SU-DHL-6 (cell line): ENCODE data around the gene ACER1.

Experiments used
- H2AFZ ChIP-seq: fragments of 200-600 bp; sonication (generic); 2 replicates; pipeline ENCODE4 v1.6.1; 2014; ENCODE audit warnings: low read depth, mild to moderate bottlenecking, moderate library complexity, mixed read lengths, antibody characterized with exemption, low read length; ENCODE audit not compliant: severe bottlenecking
- H3F3A ChIP-seq: fragments of 200-600 bp; shearing (Covaris generic); 2 replicates; pipeline ENCODE4 v1.6.0; 2016; ENCODE audit warnings: antibody characterized with exemption, mild to moderate bottlenecking; ENCODE audit not compliant: insufficient read depth
- H3K27ac ChIP-seq: fragments of 200-600 bp; sonication (generic); 2 replicates; pipeline ENCODE4 v1.5.1; 2016; ENCODE audit warnings: low read depth, mild to moderate bottlenecking, low read length, moderate library complexity, mixed read lengths
- H3K27me3 ChIP-seq: fragments of 200-600 bp; sonication (generic), shearing (Covaris generic); 2 replicates; pipeline ENCODE4 v1.6.0; 2014; ENCODE audit warnings: mild to moderate bottlenecking, low read length
- H3K36me3 ChIP-seq: fragments of 200-600 bp; sonication (generic); 2 replicates; pipeline ENCODE4 v1.6.1; 2014; ENCODE audit warnings: mild to moderate bottlenecking, low read length, mixed read lengths
- H3K4me2 ChIP-seq: fragments of 300-600, 200-600 bp; shearing (Covaris generic), sonication (generic); 2 replicates; pipeline ENCODE4 v1.6.0; 2014; ENCODE audit warnings: low read length, low read depth, mild to moderate bottlenecking; ENCODE audit not compliant: poor library complexity, severe bottlenecking
- H3K4me3 ChIP-seq: fragments of 200-600 bp; sonication (generic); 2 replicates; pipeline ENCODE4 v1.5.1; 2014; ENCODE audit warnings: antibody characterized with exemption, low read length, mild to moderate bottlenecking, mixed read lengths; ENCODE audit not compliant: insufficient read depth, poor library complexity, severe bottlenecking
- H3K79me2 ChIP-seq: fragments of 200-600 bp; sonication (generic); 2 replicates; pipeline ENCODE4 v1.6.1; 2014; ENCODE audit warnings: mild to moderate bottlenecking, low read length, moderate library complexity; ENCODE audit not compliant: insufficient read depth
- H3K9ac ChIP-seq: fragments of 200-600 bp; sonication (generic); 2 replicates; pipeline ENCODE4 v1.7.0; 2014; ENCODE audit warnings: mild to moderate bottlenecking, low read length
- H3K9me2 ChIP-seq: fragments of 200-600 bp; sonication (generic); replicated peaks from 2 replicates; pipeline ENCODE4 v1.6.1; 2014; ENCODE audit warnings: low read length; ENCODE audit not compliant: insufficient read depth
- H3K9me3 ChIP-seq: fragments of 200-600 bp; sonication (generic); 2 replicates; pipeline ENCODE4 v1.6.1; 2014; ENCODE audit warnings: low read length, mixed read lengths; ENCODE audit not compliant: insufficient read depth
- H4K20me1 ChIP-seq: fragments of 200-600 bp; sonication (generic); 2 replicates; pipeline ENCODE4 v1.6.1; 2014; ENCODE audit warnings: low read depth, mild to moderate bottlenecking, antibody characterized with exemption, low read length, moderate library complexity, mixed read lengths
- EZH2phosphoT487 ChIP-seq: fragments of 200-600 bp; sonication (generic), shearing (Covaris generic); conservative IDR thresholded peaks from 2 replicates; pipeline ENCODE4 v1.6.1; 2018; ENCODE audit warnings: mild to moderate bottlenecking, antibody characterized with exemption, low read length, moderate library complexity, mixed read lengths
- TF ChIP-seq, protein P1 (sequence below): fragments of 200-600 bp; sonication (generic); IDR thresholded peaks from one replicate; pipeline ENCODE4 v1.5.1; 2017; ENCODE audit warnings: antibody characterized with exemption, mild to moderate bottlenecking, low read length, moderate library complexity; ENCODE audit not compliant: insufficient read depth, poor library complexity, severe bottlenecking

The ACER1 gene

DNA sequence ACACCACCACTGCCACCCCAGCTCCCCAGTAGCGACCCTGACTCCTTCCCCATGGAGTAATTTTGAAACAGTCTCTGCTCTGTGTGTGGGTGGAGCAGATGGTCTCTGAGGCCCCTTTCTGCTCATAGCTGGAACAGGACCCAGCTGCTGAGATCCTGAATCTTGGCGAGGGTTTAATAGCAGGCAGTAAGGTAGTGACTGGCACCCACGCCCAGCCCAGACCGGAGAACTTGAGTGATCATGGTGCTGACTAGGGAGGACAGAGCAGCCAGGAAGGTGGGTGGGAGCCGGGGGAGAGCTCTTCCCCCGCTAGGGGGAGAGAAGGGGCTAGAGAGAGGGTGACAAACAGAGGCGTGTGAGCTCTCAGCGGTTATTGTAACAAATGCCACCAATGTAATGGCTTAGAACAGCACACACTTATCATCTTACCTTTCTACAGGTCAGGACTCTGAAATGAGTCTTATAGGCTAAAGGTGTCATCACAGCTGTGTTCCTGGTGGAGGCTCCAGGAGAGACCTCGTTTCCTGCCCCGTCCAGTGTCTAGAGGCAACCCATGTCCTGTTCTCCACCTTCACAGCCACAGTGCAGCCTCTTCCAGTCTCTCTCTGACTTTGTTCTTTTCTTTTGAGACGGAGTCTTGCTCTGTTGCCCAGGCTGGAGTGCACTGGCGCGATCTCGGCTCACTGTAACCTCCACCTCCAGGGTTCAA lies 7.2 kb upstream of the ACER1 start:
- no peak for TF ChIP-seq EZH2phosphoT487
- TF ChIP-seq, protein P1, sequence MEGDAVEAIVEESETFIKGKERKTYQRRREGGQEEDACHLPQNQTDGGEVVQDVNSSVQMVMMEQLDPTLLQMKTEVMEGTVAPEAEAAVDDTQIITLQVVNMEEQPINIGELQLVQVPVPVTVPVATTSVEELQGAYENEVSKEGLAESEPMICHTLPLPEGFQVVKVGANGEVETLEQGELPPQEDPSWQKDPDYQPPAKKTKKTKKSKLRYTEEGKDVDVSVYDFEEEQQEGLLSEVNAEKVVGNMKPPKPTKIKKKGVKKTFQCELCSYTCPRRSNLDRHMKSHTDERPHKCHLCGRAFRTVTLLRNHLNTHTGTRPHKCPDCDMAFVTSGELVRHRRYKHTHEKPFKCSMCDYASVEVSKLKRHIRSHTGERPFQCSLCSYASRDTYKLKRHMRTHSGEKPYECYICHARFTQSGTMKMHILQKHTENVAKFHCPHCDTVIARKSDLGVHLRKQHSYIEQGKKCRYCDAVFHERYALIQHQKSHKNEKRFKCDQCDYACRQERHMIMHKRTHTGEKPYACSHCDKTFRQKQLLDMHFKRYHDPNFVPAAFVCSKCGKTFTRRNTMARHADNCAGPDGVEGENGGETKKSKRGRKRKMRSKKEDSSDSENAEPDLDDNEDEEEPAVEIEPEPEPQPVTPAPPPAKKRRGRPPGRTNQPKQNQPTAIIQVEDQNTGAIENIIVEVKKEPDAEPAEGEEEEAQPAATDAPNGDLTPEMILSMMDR: no peak
- H3K27ac ChIP-seq: no peak overlapping the region
- H3F3A ChIP-seq: no peaks in the 10 kb centered on the region
- no peaks in the 10 kb centered on the region for H3K36me3 ChIP-seq
- H3K9me2 ChIP-seq: no peaks in the 10 kb centered on the region
- H3K9ac ChIP-seq: no peak overlapping the region
- no peaks in the 10 kb centered on the region for H4K20me1 ChIP-seq
- no peak overlapping the region for H3K4me3 ChIP-seq
- no peaks in the 10 kb centered on the region for H3K79me2 ChIP-seq
- H2AFZ ChIP-seq: no peak overlapping the region
- H3K27me3 ChIP-seq: no peaks in the 10 kb centered on the region
- no peaks in the 10 kb centered on the region for H3K9me3 ChIP-seq
- no peak overlapping the region for H3K4me2 ChIP-seq

- no peaks in the 10 kb centered on the region for H3K36me3 ChIP-seq
These were observed 1.3 kb upstream of the ACER1 start for GRCh38 chr19:6334490-6335285.

DNA sequence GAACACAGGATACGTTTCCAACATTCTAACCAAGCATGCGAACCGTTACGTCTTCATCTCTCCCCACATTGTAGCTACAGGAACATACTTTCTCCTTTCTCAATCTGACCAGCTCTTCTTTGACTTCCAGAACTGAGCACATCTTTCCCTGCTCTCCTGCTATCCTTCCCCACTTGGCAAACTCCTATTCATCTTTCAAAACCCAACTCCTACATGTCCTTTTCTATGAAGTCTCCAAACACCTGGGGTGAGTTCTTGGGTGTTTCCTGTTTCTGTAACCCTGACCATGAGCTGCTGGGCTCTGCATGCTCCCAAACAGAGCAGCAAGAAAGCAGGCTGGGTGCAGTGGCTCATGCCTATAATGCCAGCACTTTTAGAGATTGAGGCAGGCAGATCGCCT lies 6.6 kb downstream of the ACER1 start:
- no peaks in the 10 kb centered on the region for H3K36me3 ChIP-seq
- no peaks in the 10 kb centered on the region for H3K27me3 ChIP-seq
- H3K79me2 ChIP-seq: no peaks in the 10 kb centered on the region
- H2AFZ ChIP-seq: no peak overlapping the region
- no peaks in the 10 kb centered on the region for H3K9me3 ChIP-seq
- H3K4me2 ChIP-seq: no peak overlapping the region
- H4K20me1 ChIP-seq: no peaks in the 10 kb centered on the region
- TF ChIP-seq, protein P1: no peak
- no peaks in the 10 kb centered on the region for H3K9me2 ChIP-seq
- H3F3A ChIP-seq: no peaks in the 10 kb centered on the region
- H3K27ac ChIP-seq: no peak overlapping the region
- H3K4me3 ChIP-seq: no peak overlapping the region
- no peak overlapping the region for H3K9ac ChIP-seq

More at GRCh38 chr19:6334490-6335285, 1.3 kb upstream of the ACER1 start:
- no peaks in the 10 kb centered on the region for H3K9me3 ChIP-seq
- H3K79me2 ChIP-seq: no peaks in the 10 kb centered on the region
- H3K9ac ChIP-seq: no peak overlapping the region
- no peaks in the 10 kb centered on the region for H3F3A ChIP-seq
- H3K4me3 ChIP-seq: no peak overlapping the region
- no peak overlapping the region for H3K27ac ChIP-seq
- no peaks in the 10 kb centered on the region for H4K20me1 ChIP-seq
- no peak overlapping the region for H2AFZ ChIP-seq
- no peaks in the 10 kb centered on the region for H3K9me2 ChIP-seq
- no peak overlapping the region for H3K4me2 ChIP-seq
- TF ChIP-seq EZH2phosphoT487: no peak
- TF ChIP-seq, protein P1: no peak
- H3K27me3 ChIP-seq: no peaks in the 10 kb centered on the region
